Fibroblast of the aortic adventitia (primary cell): ENCODE data around the gene EZR. TPM values are rescaled to one million over a fixed set of nuclear protein-coding genes. Genes with fewer than 3 reads are reported as not detected.
A peak's percentile ranks its signal among the peaks of the same experiment; 100 is the strongest.

Source experiments
- DNase-seq: peaks from one replicate; pipeline ENCODE4 v3.0.0-alpha.2; 2010; ENCODE audit warnings: low read depth
- H3K4me3 ChIP-seq: 2 replicates; pipeline ENCODE4 v1.5.1; 2011; ENCODE audit warnings: low read depth, mild to moderate bottlenecking, control low read depth, low read length, moderate library complexity
- total RNA-seq: library from RNA; depleted of rRNA; stranded (reverse); fragments of >200 nt; gene quantifications from 2 replicates; pipeline ENCODE4 v1.2.3, GENCODE V29; 2012; ENCODE audit warnings: low replicate concordance
- TF ChIP-seq, protein P1 (sequence below): IDR thresholded peaks from 2 replicates; pipeline ENCODE4 v1.5.1; 2011; ENCODE audit warnings: mild to moderate bottlenecking, low read length, control low read depth, inconsistent platforms; ENCODE audit not compliant: insufficient read depth

EZR gene
- total RNA-seq, 1 donor: 41.3 TPM

DNA sequence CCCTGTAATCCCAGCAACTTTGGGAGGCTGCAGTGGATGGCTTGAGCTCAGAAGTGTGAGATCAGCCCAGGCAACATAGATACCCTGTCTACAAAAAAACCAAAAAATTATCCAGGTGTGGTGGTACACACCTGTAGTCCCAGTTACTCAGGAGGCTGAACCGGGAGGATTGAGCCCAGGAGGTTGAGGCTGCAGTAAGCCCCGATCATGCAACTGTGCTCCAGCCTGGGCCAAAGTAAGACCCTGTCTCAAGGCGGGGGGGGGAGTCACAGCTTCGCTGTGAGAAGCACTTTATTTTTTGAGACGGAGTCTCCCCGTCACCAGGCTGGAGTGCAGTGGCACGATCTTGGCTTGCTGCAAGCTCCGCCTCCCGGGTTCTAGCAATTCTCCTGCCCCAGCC is 54.2 kb downstream of the EZR start:
- no peak for DNase-seq
- TF ChIP-seq, protein P1, sequence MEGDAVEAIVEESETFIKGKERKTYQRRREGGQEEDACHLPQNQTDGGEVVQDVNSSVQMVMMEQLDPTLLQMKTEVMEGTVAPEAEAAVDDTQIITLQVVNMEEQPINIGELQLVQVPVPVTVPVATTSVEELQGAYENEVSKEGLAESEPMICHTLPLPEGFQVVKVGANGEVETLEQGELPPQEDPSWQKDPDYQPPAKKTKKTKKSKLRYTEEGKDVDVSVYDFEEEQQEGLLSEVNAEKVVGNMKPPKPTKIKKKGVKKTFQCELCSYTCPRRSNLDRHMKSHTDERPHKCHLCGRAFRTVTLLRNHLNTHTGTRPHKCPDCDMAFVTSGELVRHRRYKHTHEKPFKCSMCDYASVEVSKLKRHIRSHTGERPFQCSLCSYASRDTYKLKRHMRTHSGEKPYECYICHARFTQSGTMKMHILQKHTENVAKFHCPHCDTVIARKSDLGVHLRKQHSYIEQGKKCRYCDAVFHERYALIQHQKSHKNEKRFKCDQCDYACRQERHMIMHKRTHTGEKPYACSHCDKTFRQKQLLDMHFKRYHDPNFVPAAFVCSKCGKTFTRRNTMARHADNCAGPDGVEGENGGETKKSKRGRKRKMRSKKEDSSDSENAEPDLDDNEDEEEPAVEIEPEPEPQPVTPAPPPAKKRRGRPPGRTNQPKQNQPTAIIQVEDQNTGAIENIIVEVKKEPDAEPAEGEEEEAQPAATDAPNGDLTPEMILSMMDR: no peak
- no peak overlapping the region for H3K4me3 ChIP-seq

DNA sequence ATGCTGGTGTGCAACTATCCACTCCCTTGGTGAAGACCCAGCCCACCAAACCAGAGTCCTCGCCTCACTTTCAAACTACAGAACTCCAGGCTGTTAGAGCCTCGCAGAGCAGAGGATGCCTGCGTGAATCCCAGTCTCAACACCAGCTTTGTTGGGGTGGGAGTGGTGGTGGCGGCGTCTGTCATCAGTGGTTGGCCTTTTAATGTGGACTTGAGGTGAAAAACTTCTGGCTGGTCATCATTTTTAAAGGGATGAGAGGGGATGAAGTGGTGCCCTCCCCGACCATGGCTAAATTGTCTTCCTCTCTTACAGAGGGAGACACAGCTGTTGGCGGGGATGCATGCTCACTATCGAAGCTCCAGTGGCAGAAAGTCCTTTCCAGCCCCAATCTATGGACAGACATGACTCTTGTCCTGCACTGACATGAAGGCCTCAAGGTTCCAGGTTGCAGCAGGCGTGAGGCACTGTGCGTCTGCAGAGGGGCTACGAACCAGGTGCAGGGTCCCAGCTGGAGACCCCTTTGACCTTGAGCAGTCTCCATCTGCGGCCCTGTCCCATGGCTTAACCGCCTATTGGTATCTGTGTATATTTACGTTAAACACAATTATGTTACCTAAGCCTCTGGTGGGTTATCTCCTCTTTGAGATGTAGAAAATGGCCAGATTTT is 54.9 kb downstream of the EZR start:
- no peak overlapping the region for H3K4me3 ChIP-seq
- DNase-seq: no peak
- TF ChIP-seq, protein P1: no peak

DNA sequence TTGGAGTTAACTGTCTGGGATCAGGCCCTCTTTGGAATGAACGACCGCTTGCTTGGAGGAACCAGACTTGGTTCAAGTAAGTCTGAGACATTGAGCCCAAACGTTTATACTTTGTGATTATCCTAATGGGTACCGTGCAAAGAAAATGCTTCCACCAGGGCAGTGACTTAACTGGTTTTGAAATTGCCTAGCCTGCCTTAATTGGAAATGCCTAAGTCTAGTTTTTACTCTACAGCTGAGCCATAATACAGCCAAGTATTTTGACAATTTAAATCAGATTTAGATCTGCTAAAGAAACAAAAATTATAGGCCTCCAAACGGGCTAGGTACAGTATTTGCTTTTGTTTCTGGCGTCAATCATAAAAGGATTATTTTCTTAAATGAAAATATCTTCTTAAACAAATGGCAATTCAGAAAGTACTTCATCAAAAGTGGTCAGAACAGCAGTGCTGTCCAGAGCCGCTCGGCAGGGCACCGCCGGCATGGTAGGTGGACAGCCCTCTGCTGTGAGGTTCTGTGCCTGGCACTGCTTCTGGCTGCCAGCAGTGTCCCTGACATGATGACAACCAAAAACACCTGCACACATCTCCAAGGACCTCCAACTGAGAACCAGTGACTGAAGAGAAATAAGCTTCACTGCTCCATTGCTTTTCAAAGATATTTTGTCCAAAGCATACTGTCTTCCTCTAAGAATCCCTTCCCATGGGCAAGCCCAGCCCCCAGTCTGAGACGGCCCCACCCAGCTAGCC is 55.6 kb downstream of the EZR start:
- DNase-seq: no peak

DNA sequence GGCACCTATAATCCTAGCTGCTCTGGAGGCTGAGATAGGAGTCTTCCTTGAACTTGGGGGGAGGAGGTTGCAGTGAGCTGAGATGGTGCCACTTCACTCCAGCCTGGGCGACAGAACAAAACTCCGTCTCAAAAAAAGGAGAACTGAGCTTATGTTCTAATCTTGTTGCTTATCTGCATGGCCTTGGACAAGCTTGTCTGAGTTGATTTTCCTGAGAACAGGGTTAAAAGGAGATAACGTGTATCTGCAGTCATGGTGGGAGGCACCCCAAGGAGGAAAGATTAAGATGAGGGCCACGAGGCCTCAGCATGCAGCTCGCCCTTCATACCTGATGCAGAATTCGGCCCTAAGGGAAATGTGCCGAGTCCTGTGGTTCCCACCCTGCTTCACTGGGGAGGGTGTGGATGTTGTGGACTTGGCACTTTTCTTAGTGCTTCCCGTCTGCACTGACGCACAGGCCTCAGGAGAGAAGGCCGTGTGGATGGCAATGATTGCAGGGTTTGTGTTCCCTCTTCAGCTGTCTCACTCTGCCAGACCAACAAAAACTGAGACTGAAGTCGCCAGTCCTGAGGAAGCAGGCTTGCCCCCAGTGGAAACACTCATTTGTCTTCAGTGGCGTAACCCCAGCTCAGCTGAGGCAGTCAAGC is 56.3 kb downstream of the EZR start:
- TF ChIP-seq, protein P1: no peak
- peak; percentile 33 for DNase-seq
- no peak overlapping the region for H3K4me3 ChIP-seq

More for the DNA sequence above, 55.6 kb downstream of the EZR start:
- H3K4me3 ChIP-seq: no peak overlapping the region
- TF ChIP-seq, protein P1: no peak

DNA sequence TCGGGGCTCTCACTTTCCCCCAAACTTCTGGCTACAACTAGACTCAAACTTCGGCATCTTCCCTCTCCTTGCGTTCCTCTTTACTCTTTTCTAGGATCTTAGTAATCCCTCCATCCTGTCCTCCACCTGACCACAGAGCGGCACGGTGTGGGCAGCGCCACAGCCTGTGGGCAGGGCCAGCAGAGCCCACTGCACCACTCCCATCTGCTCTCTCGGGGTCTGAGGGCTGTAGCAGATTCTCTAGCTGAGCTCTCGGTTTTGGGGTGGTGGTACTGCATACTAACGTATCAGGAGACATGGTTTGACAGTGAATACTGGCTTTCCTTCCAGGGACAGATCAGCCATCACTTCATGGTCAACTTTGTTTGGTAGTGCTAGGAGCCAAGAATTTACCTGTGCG is 57.4 kb downstream of the EZR start:
- no peak overlapping the region for H3K4me3 ChIP-seq
- no peak for DNase-seq
- TF ChIP-seq, protein P1: no peak

DNA sequence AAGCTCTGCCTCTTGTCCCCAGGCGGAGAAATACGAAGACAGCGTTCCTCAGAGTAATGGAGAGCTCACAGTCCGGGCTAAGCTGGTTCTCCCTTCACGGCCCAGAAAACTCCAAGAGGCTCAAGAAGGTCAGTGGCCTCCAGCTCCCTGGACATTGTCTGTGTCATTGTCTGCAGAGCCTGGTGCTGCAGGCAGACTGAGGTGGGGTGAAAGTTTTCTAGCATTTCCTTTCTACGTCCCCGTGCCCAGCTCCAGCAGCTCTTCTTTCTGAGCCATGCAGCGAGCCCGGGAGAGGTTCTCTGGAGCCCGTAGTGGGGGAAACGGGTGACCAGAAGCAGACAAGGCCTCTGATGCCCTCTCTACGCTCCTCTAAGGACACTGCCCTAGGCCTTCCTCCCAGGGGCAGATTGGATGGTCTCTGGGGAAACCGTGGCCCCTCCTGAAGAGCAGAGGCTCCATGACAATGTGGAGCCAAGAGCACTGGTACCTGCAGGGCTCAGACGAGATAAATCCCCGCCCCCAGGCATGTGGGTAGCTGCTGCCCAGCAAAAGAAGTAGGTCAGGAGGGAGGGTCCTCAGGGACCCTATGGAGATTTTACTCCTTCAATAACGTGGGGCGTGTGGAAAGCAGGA is 58.4 kb downstream of the EZR start:
- H3K4me3 ChIP-seq: no peak overlapping the region
- no peak for DNase-seq
- TF ChIP-seq, protein P1: no peak
